ENCODE measurements around the gene NAP1L4. TPM values are rescaled to one million over a fixed set of nuclear protein-coding genes. Genes with fewer than 3 reads are reported as not detected.

The NAP1L4 gene
- total and polyA plus RNA-seq, 7 experiments from 2014 or later, result 134 to 356 (median 292) TPM

DNA sequence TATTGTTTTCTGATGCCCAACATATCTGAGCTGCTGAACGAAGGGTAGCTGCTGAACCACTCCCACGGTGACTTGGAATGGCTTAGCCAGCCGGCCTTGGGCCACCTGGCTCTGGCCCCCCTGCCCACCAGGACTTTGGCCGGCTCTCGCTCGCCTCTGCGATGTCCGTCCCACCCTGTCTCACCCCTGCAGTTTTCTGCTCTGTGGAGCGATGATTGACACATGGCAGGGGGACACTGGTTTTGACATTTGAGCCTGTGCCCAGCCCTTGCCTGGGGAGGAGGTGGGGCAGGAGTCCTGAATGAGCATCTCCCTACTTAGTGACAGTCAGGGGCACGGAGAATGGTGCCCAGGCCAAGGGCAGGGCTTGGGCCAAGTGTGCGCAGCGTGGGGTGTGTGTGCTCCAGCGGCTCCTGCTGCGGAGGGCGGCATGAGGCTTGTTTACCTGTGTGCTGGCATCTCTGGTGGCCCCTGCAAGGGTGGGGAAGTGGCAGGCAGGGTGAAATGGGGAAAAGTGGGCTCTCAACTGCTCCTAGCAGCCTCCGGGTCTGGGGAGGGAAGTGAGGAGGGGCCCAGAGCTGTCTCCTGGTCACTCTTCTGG is 90.8 kb downstream of the NAP1L4 start:
- Histone ChIP-seq H3K27me3 (ENCODE audit: control insufficient read depth in 2 of 2, insufficient read depth in 2 of 2, low read length in 2 of 2) (no peaks in the 10 kb centered on the region), H3K36me3 (ENCODE audit: control insufficient read depth in 2 of 3, insufficient read depth in 3 of 3, low read length in 3 of 3) (no peaks in the 10 kb centered on the region), H3K4me1 (ENCODE audit: control insufficient read depth in 2 of 2, insufficient read depth in 2 of 2, low read length in 2 of 2) (peaks cover 32 to 35% of the 10 kb centered on the region in 2 donors), H3K4me3 (ENCODE audit: low read length) (peak overlapping the region; percentile 66), H3K9me3 (ENCODE audit: control insufficient read depth in 2 of 3, low read length in 3 of 3) (no peaks in the 10 kb centered on the region), H3K27ac (ENCODE audit: low read depth, low read length) (peak overlapping the region; percentile 65)
- DNase-seq (no peak), ATAC-seq (no peak)
- peak overlapping the region; percentile 35 to 83 (median 72) for H3K27ac Mint-ChIP-seq
- peaks cover 0 to 10% (median 2%) of the 10 kb centered on the region in 11 donors for H3K9me3 Mint-ChIP-seq
- peaks cover 0 to 21% (median 15%) of the 10 kb centered on the region in 5 donors for H3K36me3 Mint-ChIP-seq
- ChIA-PET POLR2A (interaction anchor here (0.8 to 2.5 kb wide), 2 partner anchors 14 to 113 kb away, joined by 6 to 9 read pairs; no protein-coding TSS in a partner anchor), CTCF (interaction anchor here (1.0 to 3.4 kb wide), 2 partner anchors 9 to 13 kb away, joined by 3 to 16 read pairs; no protein-coding TSS in a partner anchor)
- intact Hi-C loops (cut with micrococcal nuclease), result loop anchor here (5.0 kb wide), 4 partner anchors 46 to 1139 kb away; partner anchors contain the start of genes CTSD (in 1 of the 2), TRPM5 (in 1 of the 2) and ZNF195 (in 1 of the 2)
- peak overlapping the region; percentile 43 to 80 (median 75) for H3K4me3 Mint-ChIP-seq
- no peaks in the 10 kb centered on the region for H3K27me3 Mint-ChIP-seq
- H3K4me1 Mint-ChIP-seq, result peaks cover 42 to 55% (median 45%) of the 10 kb centered on the region in 7 donors

DNA sequence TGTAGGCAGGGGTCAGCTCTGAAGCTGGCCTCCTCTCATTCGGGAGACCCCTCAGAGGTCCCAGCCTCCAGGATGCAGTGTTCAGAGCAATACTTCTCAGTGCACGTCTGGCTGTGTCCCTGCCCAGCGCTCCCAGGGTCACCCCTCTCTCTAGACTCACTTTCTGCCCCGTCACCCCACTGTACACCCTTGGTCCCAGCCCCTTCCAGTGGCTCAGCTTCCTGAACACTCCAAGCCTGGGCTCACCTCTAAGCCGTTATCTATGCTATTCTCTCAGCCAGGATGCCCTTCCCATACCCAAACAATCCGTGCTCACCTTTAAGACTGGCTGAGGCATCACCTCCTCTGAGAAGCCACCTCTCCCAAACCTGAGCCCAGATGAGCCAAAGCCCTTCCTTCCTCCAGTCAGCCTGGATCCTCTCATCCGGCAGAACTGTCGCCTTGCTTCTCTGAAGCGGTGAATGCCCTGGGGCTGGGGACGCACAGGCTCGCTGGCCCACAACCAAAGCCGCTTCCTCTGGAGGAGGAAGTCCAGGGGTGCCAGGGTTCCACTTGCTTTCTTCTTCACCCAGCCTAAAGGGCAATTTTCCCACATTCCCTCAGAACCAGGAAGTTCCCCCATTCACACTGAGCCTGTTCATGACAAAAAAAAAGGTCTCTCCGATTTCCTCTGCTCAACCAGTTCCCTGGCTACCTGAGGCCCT is 92.9 kb downstream of the NAP1L4 start:
- CTCF ChIA-PET, result interaction anchor here (0.8 to 1.1 kb wide), 2 partner anchors 31 to 597 kb away, joined by 3 read pairs; no protein-coding TSS in a partner anchor
- Histone ChIP-seq H3K4me1 (ENCODE audit: control insufficient read depth in 2 of 2, insufficient read depth in 2 of 2, low read length in 2 of 2) (peaks cover 32 to 35% of the 10 kb centered on the region in 2 donors), H3K4me3 (ENCODE audit: low read length) (no peak overlapping the region), H3K27ac (ENCODE audit: low read depth, low read length) (no peak overlapping the region), H3K27me3 (ENCODE audit: control insufficient read depth in 2 of 2, insufficient read depth in 2 of 2, low read length in 2 of 2) (no peaks in the 10 kb centered on the region), H3K36me3 (ENCODE audit: control insufficient read depth in 2 of 3, insufficient read depth in 3 of 3, low read length in 3 of 3) (no peaks in the 10 kb centered on the region), H3K9me3 (ENCODE audit: control insufficient read depth in 2 of 3, low read length in 3 of 3) (no peaks in the 10 kb centered on the region)
- Mint-ChIP-seq H3K4me3 (peak overlapping the region in 8 of 10 donors; percentile 5 to 73 (median 50)), H3K4me1 (peaks cover 36 to 50% (median 44%) of the 10 kb centered on the region in 7 donors), H3K27ac (peak overlapping the region; percentile 43 to 95 (median 86)), H3K9me3 (no peaks in the 10 kb centered on the region), H3K36me3 (peaks cover 0 to 3% (median 0%) of the 10 kb centered on the region in 5 donors), H3K27me3 (no peaks in the 10 kb centered on the region)
- POLR2A ChIA-PET, result interaction anchor here (1.0 kb wide), 1 partner anchor 9 kb away, joined by 5 read pairs; no protein-coding TSS in a partner anchor
- ATAC-seq (no peak), DNase-seq (no peak)
- intact Hi-C loops (cut with micrococcal nuclease), result loop anchor here (10.0 kb wide), 2 partner anchors 594 to 1044 kb away; partner anchors contain the start of genes C11orf21 (in 1 of the 2), LSP1 (in 1 of the 2) and TSPAN32 (in 1 of the 2)

DNA sequence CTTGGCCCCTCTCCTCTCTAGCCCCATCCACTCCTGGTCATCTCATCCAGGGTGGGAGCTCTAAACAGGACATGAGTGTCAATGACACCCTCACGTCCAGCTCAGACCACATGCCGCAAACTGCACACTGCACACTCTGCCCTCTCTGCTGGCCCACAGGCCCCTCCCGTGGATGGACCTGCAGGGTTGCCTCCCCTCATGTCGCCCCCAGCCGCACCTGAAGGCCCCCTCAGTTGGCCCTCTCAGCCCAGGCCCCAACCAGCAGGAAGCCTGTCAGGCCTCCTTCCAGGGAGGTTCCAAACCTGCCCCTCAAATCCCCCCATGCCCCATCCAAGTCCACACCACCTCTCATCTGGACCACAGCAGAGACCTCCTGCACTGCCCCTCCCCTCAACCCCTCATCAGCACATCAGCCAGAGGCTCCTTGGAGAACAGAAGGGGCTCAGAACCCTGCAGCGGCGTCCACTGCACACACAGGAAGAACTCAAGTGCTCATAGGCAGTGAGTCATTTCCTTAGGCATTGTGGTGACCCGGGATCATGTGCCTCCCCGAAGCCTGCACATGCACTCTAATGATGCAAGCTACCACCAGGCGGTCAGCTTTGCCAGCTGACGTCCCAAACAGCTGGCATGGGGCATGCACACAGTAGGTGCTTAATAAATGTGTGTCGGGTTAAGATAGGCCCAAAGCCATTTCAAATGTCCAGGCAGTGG is 93.6 kb downstream of the NAP1L4 start:
- H3K27ac ChIP-seq (ENCODE audit: low read depth, low read length), result no peak overlapping the region
- H3K27me3 ChIP-seq (ENCODE audit: control insufficient read depth in 2 of 2, insufficient read depth in 2 of 2, low read length in 2 of 2), result no peaks in the 10 kb centered on the region
- H3K4me1 ChIP-seq (ENCODE audit: control insufficient read depth in 2 of 2, insufficient read depth in 2 of 2, low read length in 2 of 2), result peaks cover 30 to 32% of the 10 kb centered on the region in 2 donors
- POLR2A ChIA-PET, result interaction anchor here (0.6 to 1.0 kb wide), 2 partner anchors 8 to 379 kb away, joined by 3 to 5 read pairs; no protein-coding TSS in a partner anchor
- ATAC-seq (peak; percentile 66), DNase-seq (peak in 1 of 9 donors; percentile 54)
- H3K4me3 Mint-ChIP-seq, result peak overlapping the region in 9 of 10 donors; percentile 27 to 88 (median 54)
- H3K4me1 Mint-ChIP-seq, result peaks cover 31 to 45% (median 39%) of the 10 kb centered on the region in 7 donors
- no peaks in the 10 kb centered on the region for H3K9me3 ChIP-seq (ENCODE audit: control insufficient read depth in 2 of 3, low read length in 3 of 3)
- H3K36me3 ChIP-seq (ENCODE audit: control insufficient read depth in 2 of 3, insufficient read depth in 3 of 3, low read length in 3 of 3), result no peaks in the 10 kb centered on the region
- peak overlapping the region; percentile 60 to 95 (median 86) for H3K27ac Mint-ChIP-seq
- H3K4me3 ChIP-seq (ENCODE audit: low read length), result no peak overlapping the region
- peaks cover 0 to 3% (median 0%) of the 10 kb centered on the region in 5 donors for H3K36me3 Mint-ChIP-seq
- H3K27me3 Mint-ChIP-seq, result no peaks in the 10 kb centered on the region
- intact Hi-C loops (cut with micrococcal nuclease), result loop anchor here (10.0 kb wide), 2 partner anchors 594 to 1044 kb away; partner anchors contain the start of genes C11orf21 (in 1 of the 2), LSP1 (in 1 of the 2) and TSPAN32 (in 1 of the 2)
- CTCF ChIA-PET, result interaction anchor here (0.8 to 1.2 kb wide), 3 partner anchors 9 to 596 kb away, joined by 3 to 4 read pairs (median 3); no protein-coding TSS in a partner anchor
- no peaks in the 10 kb centered on the region for H3K9me3 Mint-ChIP-seq

DNA sequence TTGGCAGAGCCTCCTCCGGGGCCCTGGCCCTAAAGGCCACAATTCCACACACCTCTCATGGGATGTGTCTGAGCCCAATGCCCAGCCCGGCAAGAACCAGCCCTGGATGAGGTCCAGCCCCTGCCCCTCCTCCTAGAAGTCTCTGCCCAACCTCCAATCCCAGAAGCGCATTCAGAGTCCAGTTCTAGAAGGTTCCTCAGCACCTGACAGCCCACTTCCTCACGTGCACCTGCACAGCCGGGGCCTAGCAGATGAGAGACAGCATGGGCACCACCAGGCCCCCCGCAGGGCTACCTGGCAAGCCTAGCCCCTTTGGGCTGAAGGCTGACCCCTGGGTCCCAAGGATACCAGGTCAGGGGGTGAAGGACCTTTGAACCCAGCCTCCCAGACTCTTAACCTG is 95.1 kb downstream of the NAP1L4 start:
- no peak overlapping the region for H3K27ac ChIP-seq (ENCODE audit: low read depth, low read length)
- Mint-ChIP-seq H3K4me3 (no peak overlapping the region), H3K4me1 (peaks cover 35 to 49% (median 46%) of the 10 kb centered on the region in 7 donors), H3K27me3 (no peaks in the 10 kb centered on the region), H3K36me3 (peaks cover 0 to 3% (median 0%) of the 10 kb centered on the region in 5 donors), H3K9me3 (no peaks in the 10 kb centered on the region), H3K27ac (peak overlapping the region in 2 of 9 donors; percentile 25 to 79)
- no peaks in the 10 kb centered on the region for H3K27me3 ChIP-seq (ENCODE audit: control insufficient read depth in 2 of 2, insufficient read depth in 2 of 2, low read length in 2 of 2)
- no peaks in the 10 kb centered on the region for H3K36me3 ChIP-seq (ENCODE audit: control insufficient read depth in 2 of 3, insufficient read depth in 3 of 3, low read length in 3 of 3)
- peaks cover 20 to 28% of the 10 kb centered on the region in 2 donors for H3K4me1 ChIP-seq (ENCODE audit: control insufficient read depth in 2 of 2, insufficient read depth in 2 of 2, low read length in 2 of 2)
- ATAC-seq, result no peak
- ChIA-PET CTCF (no interaction called here), POLR2A (no interaction called here)
- H3K9me3 ChIP-seq (ENCODE audit: control insufficient read depth in 2 of 3, low read length in 3 of 3), result no peaks in the 10 kb centered on the region
- no peak for DNase-seq
- no peak overlapping the region for H3K4me3 ChIP-seq (ENCODE audit: low read length)
- intact Hi-C loops (cut with micrococcal nuclease), result loop anchor here (10.0 kb wide), 2 partner anchors 592 to 1042 kb away; partner anchors contain the start of genes C11orf21 (in 1 of the 2), LSP1 (in 1 of the 2) and TSPAN32 (in 1 of the 2)

DNA sequence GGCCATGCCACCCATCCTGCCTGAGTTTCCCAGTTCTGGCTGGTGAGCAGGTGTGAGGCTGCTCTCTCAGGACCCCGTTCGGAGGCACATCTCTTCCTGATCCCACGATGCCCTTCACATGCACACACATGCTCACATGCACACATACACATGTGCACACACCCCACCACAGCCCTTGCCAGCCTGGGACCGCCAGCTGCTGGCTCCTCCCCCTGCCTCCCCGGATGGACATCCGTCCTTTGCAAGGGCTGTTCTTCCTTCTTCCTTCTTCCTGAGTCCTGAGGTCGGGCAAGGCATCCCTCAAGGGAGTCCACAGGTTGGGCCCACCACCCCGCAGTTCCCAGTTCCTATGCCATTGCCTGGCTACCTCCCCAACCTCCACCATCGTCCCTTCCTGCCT is 96.1 kb downstream of the NAP1L4 start:
- ChIA-PET POLR2A (interaction anchor here (0.9 kb wide), 1 partner anchor 96 kb away, joined by 4 read pairs; the partner anchor contains the start of gene NAP1L4), CTCF (no interaction called here)
- Histone ChIP-seq H3K36me3 (ENCODE audit: control insufficient read depth in 2 of 3, insufficient read depth in 3 of 3, low read length in 3 of 3) (no peaks in the 10 kb centered on the region), H3K4me3 (ENCODE audit: low read length) (no peak overlapping the region), H3K27me3 (ENCODE audit: control insufficient read depth in 2 of 2, insufficient read depth in 2 of 2, low read length in 2 of 2) (no peaks in the 10 kb centered on the region), H3K27ac (ENCODE audit: low read depth, low read length) (no peak overlapping the region), H3K9me3 (ENCODE audit: control insufficient read depth in 2 of 3, low read length in 3 of 3) (no peaks in the 10 kb centered on the region), H3K4me1 (ENCODE audit: control insufficient read depth in 2 of 2, insufficient read depth in 2 of 2, low read length in 2 of 2) (peaks cover 30 to 31% of the 10 kb centered on the region in 2 donors)
- Mint-ChIP-seq H3K27me3 (no peaks in the 10 kb centered on the region), H3K4me1 (peaks cover 39 to 54% (median 51%) of the 10 kb centered on the region in 7 donors), H3K27ac (peak overlapping the region in 4 of 9 donors; percentile 23 to 79 (median 51)), H3K9me3 (no peaks in the 10 kb centered on the region), H3K4me3 (no peak overlapping the region), H3K36me3 (peaks cover 0 to 3% (median 0%) of the 10 kb centered on the region in 5 donors)
- no peak for DNase-seq
- ATAC-seq, result no peak
- intact Hi-C loops (cut with micrococcal nuclease), result loop anchor here (10.0 kb wide), 2 partner anchors 591 to 1041 kb away; partner anchors contain the start of genes C11orf21 (in 1 of the 2), LSP1 (in 1 of the 2) and TSPAN32 (in 1 of the 2)

All from naive thymus-derived CD4-positive, alpha-beta T cell (primary cell).